Stomach (tissue), 9 donors: ENCODE data around the gene ZNF410. TPM values are rescaled to one million over a fixed set of nuclear protein-coding genes. Genes with fewer than 3 reads are reported as not detected.

Experiments
- DNase-seq, 2 donors: peaks; one replicate each; pipeline versions ENCODE4 v3.0.0 to v3.0.0-alpha.2; 2013 to 2019
- H3K27ac ChIP-seq, 5 donors: fragments of 200-600 bp in 4 of 5; sonication (generic) in 4 of 5; one replicate each; pipeline ENCODE4 v1.5.1; 2013 to 2019; ENCODE audit warnings: mild to moderate bottlenecking in 1 of 5, moderate library complexity in 1 of 5
- H3K27me3 ChIP-seq, 3 donors: fragments of 200-600 bp; sonication (generic); one replicate each; pipeline ENCODE4 v1.5.1; 2017 to 2019; ENCODE audit warnings: mixed run types in 1 of 3
- H3K36me3 ChIP-seq, 4 donors: fragments of 200-600 bp; sonication (generic); 1 replicate in 3 of 4; 2 replicates in 1 of 4; pipeline ENCODE4 v1.5.1; 2016 to 2019
- H3K4me1 ChIP-seq, 4 donors: fragments of 200-600 bp; sonication (generic); one replicate each; pipeline ENCODE4 v1.5.1; 2016 to 2019
- H3K4me3 ChIP-seq, 4 donors: fragments of 200-600 bp; sonication (generic) in 3 of 4; one replicate each; pipeline ENCODE4 v1.5.1; 2016 to 2019; ENCODE audit warnings: mild to moderate bottlenecking in 1 of 4
- H3K9me3 ChIP-seq, 4 donors: fragments of 200-600 bp; sonication (generic); one replicate each; pipeline ENCODE4 v1.5.1; 2016 to 2019
- EP300 ChIP-seq: sonication (generic); formaldehyde crosslinking; IDR thresholded peaks from one replicate; pipeline ENCODE4 v1.6.1; 2017; ENCODE audit warnings: antibody characterized with exemption
- POLR2A ChIP-seq, 4 donors: fragments of 450-650 bp; IDR thresholded peaks; one replicate each; pipeline ENCODE4 v1.6.1; 2016; ENCODE audit warnings: antibody characterized with exemption in 4 of 4, control low read depth in 2 of 4, mild to moderate bottlenecking in 1 of 4, moderate library complexity in 1 of 4
- POLR2AphosphoS5 ChIP-seq, 3 donors: sonication (generic); formaldehyde crosslinking; IDR thresholded peaks; one replicate each; pipeline ENCODE4 v1.6.1; 2016; ENCODE audit warnings: antibody characterized with exemption in 3 of 3
- WGBS, 5 donors: extraction: QIAGEN DNeasy Blood & Tissue Kit in 3 of 5; methylation state at CpG; one replicate each; pipeline versions ENCODE4 v1.1.5 to v1.1.7; 2013 to 2018; 5-methylcytosine and 5-hydroxymethylcytosine counted together
- intact Hi-C: fragments of 100-400 bp; cut with DNase I; formaldehyde crosslinking; loops from one replicate; pipeline ENCODE4 v1.15.1; 2023; ENCODE audit warnings: low total_unique reads
- polyA plus RNA-seq, 3 donors: library from polyadenylated mRNA; stranded (reverse); fragments of 200-250 nt; gene quantifications; one replicate each; pipeline ENCODE4 v1.2.3, GENCODE V29; 2013
- total RNA-seq, 5 donors: library from RNA; depleted of rRNA; stranded (reverse); fragments of >200 nt; gene quantifications; one replicate each; pipeline versions ENCODE4 v1.1.0 to v1.2.3, GENCODE V29; 2014 to 2016
- TF ChIP-seq, protein P1 (sequence below), 7 experiments: fragments of 450-650 bp in 4 of 7; fragments of 200-600 bp in 3 of 7; sonication (generic) in 3 of 7; IDR thresholded peaks; one replicate each; pipeline ENCODE4 v1.5.1; 2016 to 2019; ENCODE audit warnings: antibody characterized with exemption in 7 of 7, control low read depth in 2 of 7, mild to moderate bottlenecking in 1 of 7
- donor health status: healthy with polysubstance abuse.
- donor health status: Bipolar disorder and iron deficiency.
- donor health status: healthy.

Gene ZNF410
- total and polyA plus RNA-seq, 8 donors = 21.4 to 183 (median 47.8) TPM

DNA sequence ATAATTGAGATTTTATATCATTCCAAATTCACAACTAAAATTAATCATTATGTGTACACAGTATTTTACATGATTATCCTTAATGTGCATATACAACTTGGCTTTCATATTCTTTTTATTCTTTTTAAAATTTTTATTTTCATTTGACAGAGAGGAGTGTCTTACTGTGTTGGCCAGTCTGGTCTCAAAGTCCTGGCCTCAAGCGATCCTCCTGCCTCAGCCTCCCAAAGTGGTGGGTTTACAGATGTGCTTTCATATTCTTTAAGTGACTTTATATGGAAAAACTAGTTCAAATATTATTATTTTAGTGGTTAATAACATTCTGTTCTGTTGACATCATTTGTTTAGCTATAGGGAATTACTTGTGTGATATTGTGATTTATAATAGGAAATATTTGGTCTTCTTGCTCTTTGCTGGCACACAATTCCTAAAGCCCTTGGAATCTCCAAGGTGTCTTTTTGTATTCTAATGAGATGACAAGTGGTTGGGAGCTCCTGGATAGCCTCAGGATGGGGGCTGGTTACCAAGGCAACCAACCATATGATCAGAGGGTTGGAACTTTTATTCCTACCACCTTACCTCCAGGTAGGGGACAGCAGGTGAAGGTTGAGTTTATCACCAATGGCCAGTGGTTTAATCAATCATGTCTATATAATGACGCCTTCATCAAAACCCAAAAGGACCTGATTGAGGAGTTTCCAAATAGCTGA lies 16.0 kb upstream of the ZNF410 start:
- Histone ChIP-seq H3K27me3 (no peaks in the 10 kb centered on the region), H3K27ac (no peak overlapping the region), H3K4me1 (no peaks in the 10 kb centered on the region), H3K4me3 (no peak overlapping the region), H3K36me3 (peaks cover 0 to 11% (median 4%) of the 10 kb centered on the region in 4 donors), H3K9me3 (no peaks in the 10 kb centered on the region)
- DNase-seq = no peak
- no peak for TF ChIP-seq POLR2A (IDR thresholded peaks at IDR 0.05)
- TF ChIP-seq EP300 = no peak
- TF ChIP-seq POLR2AphosphoS5 (IDR thresholded peaks at IDR 0.05) = no peak
- TF ChIP-seq, protein P1, sequence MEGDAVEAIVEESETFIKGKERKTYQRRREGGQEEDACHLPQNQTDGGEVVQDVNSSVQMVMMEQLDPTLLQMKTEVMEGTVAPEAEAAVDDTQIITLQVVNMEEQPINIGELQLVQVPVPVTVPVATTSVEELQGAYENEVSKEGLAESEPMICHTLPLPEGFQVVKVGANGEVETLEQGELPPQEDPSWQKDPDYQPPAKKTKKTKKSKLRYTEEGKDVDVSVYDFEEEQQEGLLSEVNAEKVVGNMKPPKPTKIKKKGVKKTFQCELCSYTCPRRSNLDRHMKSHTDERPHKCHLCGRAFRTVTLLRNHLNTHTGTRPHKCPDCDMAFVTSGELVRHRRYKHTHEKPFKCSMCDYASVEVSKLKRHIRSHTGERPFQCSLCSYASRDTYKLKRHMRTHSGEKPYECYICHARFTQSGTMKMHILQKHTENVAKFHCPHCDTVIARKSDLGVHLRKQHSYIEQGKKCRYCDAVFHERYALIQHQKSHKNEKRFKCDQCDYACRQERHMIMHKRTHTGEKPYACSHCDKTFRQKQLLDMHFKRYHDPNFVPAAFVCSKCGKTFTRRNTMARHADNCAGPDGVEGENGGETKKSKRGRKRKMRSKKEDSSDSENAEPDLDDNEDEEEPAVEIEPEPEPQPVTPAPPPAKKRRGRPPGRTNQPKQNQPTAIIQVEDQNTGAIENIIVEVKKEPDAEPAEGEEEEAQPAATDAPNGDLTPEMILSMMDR (IDR thresholded peaks at IDR 0.05) = no peak
- intact Hi-C loops = no loop called here
- WGBS, 5 donors = 93 to 99% (median 97%) methylated on average over 2 of the region's 2 CpGs

DNA sequence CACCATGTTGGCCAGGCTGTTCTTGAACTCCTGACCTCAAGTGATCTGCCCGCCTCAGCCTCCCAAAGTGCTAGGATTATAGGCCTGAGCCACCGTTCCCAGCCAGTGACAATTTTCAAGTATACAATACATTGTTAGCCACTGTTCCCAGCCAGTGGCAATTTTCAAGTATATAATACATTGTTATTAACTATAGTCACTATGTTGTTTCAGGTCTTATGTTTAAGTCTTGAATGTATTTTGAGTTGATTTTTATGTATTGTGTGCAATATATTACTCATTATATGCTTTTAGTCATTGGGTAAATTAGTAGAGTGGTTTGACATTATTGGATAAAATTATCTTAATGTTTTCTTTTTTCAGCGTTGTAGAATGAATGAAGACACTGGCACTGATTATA lies 13.0 kb upstream of the ZNF410 start:
- Histone ChIP-seq H3K36me3 (peaks cover 0 to 11% (median 0%) of the 10 kb centered on the region in 4 donors), H3K4me1 (no peaks in the 10 kb centered on the region), H3K27me3 (no peaks in the 10 kb centered on the region), H3K9me3 (no peaks in the 10 kb centered on the region), H3K4me3 (no peak overlapping the region), H3K27ac (no peak overlapping the region)
- TF ChIP-seq, protein P1 (IDR thresholded peaks at IDR 0.05) = no peak
- TF ChIP-seq POLR2A (IDR thresholded peaks at IDR 0.05) = no peak
- 74 to 84% (median 78%) methylated on average over 3 of the region's 3 CpGs for WGBS, 5 donors
- no peak for DNase-seq
- intact Hi-C loops = no loop called here

DNA sequence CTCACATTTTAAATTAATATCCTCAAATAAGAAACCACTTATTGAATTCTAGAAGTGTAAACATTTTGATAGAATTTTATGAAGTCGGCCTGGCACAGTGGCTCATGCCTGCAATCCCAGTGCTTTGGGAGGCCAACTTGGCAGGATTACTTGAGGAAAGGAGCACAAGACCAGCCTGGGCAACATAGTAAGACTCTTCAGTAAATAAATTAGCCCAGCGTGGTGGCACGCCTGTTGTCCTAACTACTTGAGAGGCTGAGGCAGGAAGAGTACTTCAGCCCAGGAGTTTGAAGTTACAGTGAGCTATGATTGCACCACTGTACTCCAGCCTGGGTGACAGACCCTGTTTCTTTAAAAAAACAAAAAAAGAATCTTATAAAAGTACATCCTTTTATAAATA lies 8.9 kb upstream of the ZNF410 start:
- intact Hi-C loops = no loop called here
- Histone ChIP-seq H3K27me3 (no peaks in the 10 kb centered on the region), H3K27ac (no peak overlapping the region), H3K4me1 (no peaks in the 10 kb centered on the region), H3K9me3 (no peaks in the 10 kb centered on the region), H3K4me3 (no peak overlapping the region), H3K36me3 (peaks cover 0 to 11% (median 10%) of the 10 kb centered on the region in 4 donors)
- no peak for DNase-seq
- TF ChIP-seq EP300 = no peak
- TF ChIP-seq POLR2A (IDR thresholded peaks at IDR 0.05) = no peak
- no peak for TF ChIP-seq POLR2AphosphoS5 (IDR thresholded peaks at IDR 0.05)
- TF ChIP-seq, protein P1 (IDR thresholded peaks at IDR 0.05) = no peak
- 70 to 87% (median 82%) methylated on average over 3 of the region's 3 CpGs for WGBS, 5 donors

DNA sequence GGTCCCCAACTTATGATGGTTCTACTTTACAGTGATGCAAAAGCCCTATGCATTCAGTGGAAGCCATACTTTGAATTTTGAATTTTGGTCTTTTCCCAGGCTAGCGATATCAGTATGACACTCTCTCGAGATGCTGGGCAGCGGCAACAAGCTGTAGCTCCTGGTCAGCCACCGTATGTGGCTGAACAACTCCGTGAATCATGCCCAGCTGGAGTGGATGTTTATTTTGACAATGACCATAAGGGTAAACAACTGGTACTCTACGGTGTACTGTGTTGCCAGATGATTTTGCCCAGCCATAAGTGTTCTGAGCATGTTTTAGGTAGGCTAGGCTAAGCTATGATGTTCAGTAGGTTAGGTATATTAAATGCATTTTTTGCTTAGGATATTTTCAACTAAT lies 8.2 kb upstream of the ZNF410 start:
- no peak overlapping the region for H3K4me3 ChIP-seq
- no peaks in the 10 kb centered on the region for H3K9me3 ChIP-seq
- no peaks in the 10 kb centered on the region for H3K27me3 ChIP-seq
- H3K36me3 ChIP-seq = peaks cover 0 to 11% (median 10%) of the 10 kb centered on the region in 4 donors
- DNase-seq = no peak
- TF ChIP-seq POLR2AphosphoS5 (IDR thresholded peaks at IDR 0.05) = no peak
- TF ChIP-seq, protein P1 (IDR thresholded peaks at IDR 0.05) = no peak
- TF ChIP-seq EP300 = no peak
- no peak for TF ChIP-seq POLR2A (IDR thresholded peaks at IDR 0.05)
- 81 to 88% (median 83%) methylated on average over 6 of the region's 6 CpGs for WGBS, 5 donors
- intact Hi-C loops = no loop called here
- no peaks in the 10 kb centered on the region for H3K4me1 ChIP-seq
- no peak overlapping the region for H3K27ac ChIP-seq
